OCI-LY7 (cell line): Measurements from ENCODE around the gene SCN5A. TPM values are rescaled to one million over a fixed set of nuclear protein-coding genes. Genes with fewer than 3 reads are reported as not detected.

Experiments
- BruUV-seq: library from RNA; stranded (reverse); fragments of 400-500 nt; replicated peaks from 2 replicates; lab custom pipeline; 2021; lab: Mats Ljungman, UMichigan
- CTCF ChIA-PET: fragments of 300-600 bp; sonication (Branson Sonifier 250); formaldehyde crosslinking; loops from one replicate; lab custom pipeline; 2022; ENCODE audit warnings: antibody characterized with exemption; ENCODE audit not compliant: unreplicated experiment; lab: Charles Lee
- POLR2A ChIA-PET: fragments of 300-600 bp; sonication (Branson Sonifier 250); formaldehyde crosslinking; loops from one replicate; lab custom pipeline; 2022; ENCODE audit warnings: antibody characterized with exemption; lab: Charles Lee
- DNase-seq: peaks from one replicate; pipeline ENCODE4 v3.0.0-alpha.2; 2015; ENCODE audit warnings: low spot score
- H2AFZ ChIP-seq: fragments of 200-600 bp; sonication (generic), shearing (Covaris generic); 2 replicates; pipeline ENCODE4 v1.6.1; 2014; ENCODE audit warnings: mild to moderate bottlenecking, antibody characterized with exemption, low read length, moderate library complexity
- H3K27ac ChIP-seq: fragments of 200-600 bp; sonication (generic); 2 replicates; pipeline ENCODE4 v1.5.1; 2014; ENCODE audit warnings: mixed run types, low read depth, mild to moderate bottlenecking, moderate library complexity, low read length, inconsistent platforms; ENCODE audit not compliant: poor library complexity, severe bottlenecking
- H3K36me3 ChIP-seq: fragments of 200-600 bp; sonication (generic); 2 replicates; pipeline ENCODE4 v1.6.1; 2014; ENCODE audit warnings: mild to moderate bottlenecking, antibody characterized with exemption, low read length, moderate library complexity, mixed read lengths; ENCODE audit not compliant: insufficient read depth
- H3K4me1 ChIP-seq: fragments of 200-600 bp; sonication (generic); 2 replicates; pipeline ENCODE4 v1.5.1; 2014; ENCODE audit warnings: mild to moderate bottlenecking, low read length; ENCODE audit not compliant: insufficient read depth, poor library complexity, severe bottlenecking
- H3K4me2 ChIP-seq: fragments of 200-600 bp; sonication (generic); 2 replicates; pipeline ENCODE4 v1.6.1; 2014; ENCODE audit warnings: mild to moderate bottlenecking, low read length
- H3K4me3 ChIP-seq: fragments of 200-600 bp; sonication (generic); 2 replicates; pipeline ENCODE4 v1.5.1; 2014; ENCODE audit warnings: mild to moderate bottlenecking, low read depth, low read length; ENCODE audit not compliant: poor library complexity, severe bottlenecking
- H3K79me2 ChIP-seq: fragments of 200-600 bp; sonication (generic); 2 replicates; pipeline ENCODE4 v1.6.1; 2016; ENCODE audit warnings: low read depth, mild to moderate bottlenecking, low read length, moderate library complexity, mixed read lengths; ENCODE audit not compliant: insufficient read depth
- H3K9me2 ChIP-seq: fragments of 200-600 bp; sonication (generic); 2 replicates; pipeline ENCODE4 v1.6.1; 2016; ENCODE audit warnings: mild to moderate bottlenecking, low read length, mixed read lengths; ENCODE audit not compliant: insufficient read depth
- H3K9me3 ChIP-seq: fragments of 200-600 bp; sonication (generic); 2 replicates; pipeline ENCODE4 v1.6.1; 2014; ENCODE audit warnings: mild to moderate bottlenecking, mixed run types, low read length, mixed read lengths
- H4K20me1 ChIP-seq: fragments of 200-600 bp; sonication (generic); 2 replicates; pipeline ENCODE4 v1.6.1; 2014; ENCODE audit warnings: mild to moderate bottlenecking, antibody characterized with exemption, low read length, moderate library complexity, mixed read lengths; ENCODE audit not compliant: insufficient read depth
- EZH2phosphoT487 ChIP-seq: fragments of 200-600 bp; sonication (generic); IDR thresholded peaks from 2 replicates; pipeline ENCODE4 v1.6.1; 2018; ENCODE audit warnings: low read depth, borderline replicate concordance, mild to moderate bottlenecking, mixed run types, antibody characterized with exemption, low read length, moderate library complexity, mixed read lengths
- intact Hi-C: fragments of 100-400 bp; cut with micrococcal nuclease; formaldehyde crosslinking; loops from one replicate; pipeline ENCODE4 v1.10.0; 2022; ENCODE audit not compliant: unreplicated experiment
- total RNA-seq, 2 experiments: library from RNA; depleted of rRNA in 1 of 2; stranded (reverse); fragments of >200 nt in 1 of 2; shearing (Covaris generic) in 1 of 2; gene quantifications; 2 replicates each; pipeline ENCODE4 v1.2.3, GENCODE V29; 2014 to 2022
- TF ChIP-seq, protein P1 (sequence below): fragments of 200-600 bp; sonication (generic); conservative IDR thresholded peaks from 2 replicates; pipeline ENCODE4 v1.5.1; 2014; ENCODE audit warnings: mild to moderate bottlenecking, antibody characterized with exemption, low read length, moderate library complexity, mixed read lengths

Gene SCN5A
- total RNA-seq, 2 experiments from 2014 or later: not detected

DNA sequence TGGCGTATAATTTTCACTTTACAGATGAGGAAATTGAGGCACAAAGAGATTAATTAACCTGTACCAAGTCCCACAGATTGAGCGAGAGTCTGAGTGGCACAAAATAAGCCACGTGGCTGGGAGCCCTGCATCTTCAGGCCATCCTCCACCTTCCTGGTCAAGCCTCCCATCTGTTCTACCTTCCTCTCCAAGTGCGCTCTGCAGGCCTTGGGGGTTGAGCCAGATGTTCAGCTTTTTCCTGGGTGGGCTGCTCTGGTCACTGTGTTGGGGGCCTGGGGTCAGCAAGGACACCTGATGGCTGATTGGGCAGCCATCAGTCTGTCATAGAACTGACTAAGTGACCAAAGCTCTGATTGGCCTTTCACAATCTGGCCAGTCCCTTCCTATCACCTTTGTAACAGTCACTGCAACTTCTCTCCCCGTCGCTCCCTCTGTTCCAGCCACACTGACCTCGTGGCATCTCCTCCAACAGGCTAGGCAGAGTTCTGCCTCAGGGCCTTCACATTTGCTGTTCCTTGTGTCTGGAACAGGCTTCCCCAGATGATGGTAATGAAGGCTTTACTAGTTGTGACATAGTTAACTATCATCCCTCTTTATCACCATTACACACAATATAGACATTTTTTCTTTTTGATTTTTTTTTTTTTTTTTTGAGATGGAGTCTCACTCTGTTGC is 46.8 kb downstream of the SCN5A start:
- Histone ChIP-seq H3K4me1 (no peaks in the 10 kb centered on the region), H4K20me1 (no peaks in the 10 kb centered on the region), H2AFZ (no peak overlapping the region), H3K9me2 (no peaks in the 10 kb centered on the region), H3K4me3 (no peak overlapping the region), H3K9me3 (no peaks in the 10 kb centered on the region), H3K27ac (no peak overlapping the region), H3K36me3 (no peaks in the 10 kb centered on the region), H3K79me2 (no peaks in the 10 kb centered on the region), H3K4me2 (no peak overlapping the region)
- TF ChIP-seq, protein P1, sequence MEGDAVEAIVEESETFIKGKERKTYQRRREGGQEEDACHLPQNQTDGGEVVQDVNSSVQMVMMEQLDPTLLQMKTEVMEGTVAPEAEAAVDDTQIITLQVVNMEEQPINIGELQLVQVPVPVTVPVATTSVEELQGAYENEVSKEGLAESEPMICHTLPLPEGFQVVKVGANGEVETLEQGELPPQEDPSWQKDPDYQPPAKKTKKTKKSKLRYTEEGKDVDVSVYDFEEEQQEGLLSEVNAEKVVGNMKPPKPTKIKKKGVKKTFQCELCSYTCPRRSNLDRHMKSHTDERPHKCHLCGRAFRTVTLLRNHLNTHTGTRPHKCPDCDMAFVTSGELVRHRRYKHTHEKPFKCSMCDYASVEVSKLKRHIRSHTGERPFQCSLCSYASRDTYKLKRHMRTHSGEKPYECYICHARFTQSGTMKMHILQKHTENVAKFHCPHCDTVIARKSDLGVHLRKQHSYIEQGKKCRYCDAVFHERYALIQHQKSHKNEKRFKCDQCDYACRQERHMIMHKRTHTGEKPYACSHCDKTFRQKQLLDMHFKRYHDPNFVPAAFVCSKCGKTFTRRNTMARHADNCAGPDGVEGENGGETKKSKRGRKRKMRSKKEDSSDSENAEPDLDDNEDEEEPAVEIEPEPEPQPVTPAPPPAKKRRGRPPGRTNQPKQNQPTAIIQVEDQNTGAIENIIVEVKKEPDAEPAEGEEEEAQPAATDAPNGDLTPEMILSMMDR: no peak
- no peak for TF ChIP-seq EZH2phosphoT487
- ChIA-PET CTCF (no interaction called here), POLR2A (no interaction called here)
- intact Hi-C loops: no loop called here
- no TSS peak for BruUV-seq
- DNase-seq: no peak

- no peak overlapping the region for H3K4me2 ChIP-seq
- DNase-seq: no peak
- H3K79me2 ChIP-seq: no peaks in the 10 kb centered on the region
- intact Hi-C loops: no loop called here
- TF ChIP-seq EZH2phosphoT487: no peak
- TF ChIP-seq, protein P1: no peak
- H3K36me3 ChIP-seq: no peaks in the 10 kb centered on the region
- H3K4me3 ChIP-seq: no peak overlapping the region
- H3K27ac ChIP-seq: no peak overlapping the region
- H3K9me2 ChIP-seq: no peaks in the 10 kb centered on the region
- H4K20me1 ChIP-seq: no peaks in the 10 kb centered on the region
- BruUV-seq: no TSS peak
- POLR2A ChIA-PET: no interaction called here
- H3K4me1 ChIP-seq: no peaks in the 10 kb centered on the region
- no peaks in the 10 kb centered on the region for H3K9me3 ChIP-seq
- CTCF ChIA-PET: no interaction called here
- no peak overlapping the region for H2AFZ ChIP-seq
These were observed 47.4 kb downstream of the SCN5A start for GRCh38 chr3:38601956-38602550.

GRCh38 chr3:38600551-38600950 is 48.9 kb downstream of the SCN5A start:
- Histone ChIP-seq H3K9me2 (no peaks in the 10 kb centered on the region), H3K9me3 (no peaks in the 10 kb centered on the region), H4K20me1 (no peaks in the 10 kb centered on the region), H3K79me2 (no peaks in the 10 kb centered on the region), H3K27ac (no peak overlapping the region), H3K4me1 (no peaks in the 10 kb centered on the region), H3K4me3 (no peak overlapping the region), H3K36me3 (no peaks in the 10 kb centered on the region), H2AFZ (no peak overlapping the region), H3K4me2 (no peak overlapping the region)
- ChIA-PET CTCF (no interaction called here), POLR2A (interaction anchor here (0.9 kb wide), 1 partner anchor 260 kb away, joined by 3 read pairs; no protein-coding TSS in a partner anchor)
- intact Hi-C loops: no loop called here
- no TSS peak for BruUV-seq
- DNase-seq: no peak
- TF ChIP-seq, protein P1: no peak
